Fibroblast of lung (primary cell): ENCODE data around the gene KREMEN2.

Source experiments
- EZH2 ChIP-seq: IDR thresholded peaks from 2 replicates; pipeline ENCODE4 v1.5.1; 2012; ENCODE audit warnings: low read length, control low read depth, mild to moderate bottlenecking; ENCODE audit errors: missing control alignments
- TF ChIP-seq, protein P1 (sequence below), 2 donors: IDR thresholded peaks in 1 of 2; conservative IDR thresholded peaks in 1 of 2; 1 replicate in 1 of 2; 2 replicates in 1 of 2; pipeline ENCODE4 v1.5.1; 2011 to 2012; ENCODE audit warnings: low read length in 2 of 2, control low read depth in 1 of 2, inconsistent platforms in 1 of 2, low read depth in 1 of 2, mild to moderate bottlenecking in 1 of 2

GRCh38 chr16:2982402-2982801, 18.3 kb downstream of the KREMEN2 start:
- TF ChIP-seq, protein P1, sequence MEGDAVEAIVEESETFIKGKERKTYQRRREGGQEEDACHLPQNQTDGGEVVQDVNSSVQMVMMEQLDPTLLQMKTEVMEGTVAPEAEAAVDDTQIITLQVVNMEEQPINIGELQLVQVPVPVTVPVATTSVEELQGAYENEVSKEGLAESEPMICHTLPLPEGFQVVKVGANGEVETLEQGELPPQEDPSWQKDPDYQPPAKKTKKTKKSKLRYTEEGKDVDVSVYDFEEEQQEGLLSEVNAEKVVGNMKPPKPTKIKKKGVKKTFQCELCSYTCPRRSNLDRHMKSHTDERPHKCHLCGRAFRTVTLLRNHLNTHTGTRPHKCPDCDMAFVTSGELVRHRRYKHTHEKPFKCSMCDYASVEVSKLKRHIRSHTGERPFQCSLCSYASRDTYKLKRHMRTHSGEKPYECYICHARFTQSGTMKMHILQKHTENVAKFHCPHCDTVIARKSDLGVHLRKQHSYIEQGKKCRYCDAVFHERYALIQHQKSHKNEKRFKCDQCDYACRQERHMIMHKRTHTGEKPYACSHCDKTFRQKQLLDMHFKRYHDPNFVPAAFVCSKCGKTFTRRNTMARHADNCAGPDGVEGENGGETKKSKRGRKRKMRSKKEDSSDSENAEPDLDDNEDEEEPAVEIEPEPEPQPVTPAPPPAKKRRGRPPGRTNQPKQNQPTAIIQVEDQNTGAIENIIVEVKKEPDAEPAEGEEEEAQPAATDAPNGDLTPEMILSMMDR (conservative IDR thresholded peaks at IDR 0.05 in 1 of 2, IDR thresholded peaks at IDR 0.05 in 1 of 2; ENCODE audit: low read depth in 1 of 2, low read length in 2 of 2), result no peak
- TF ChIP-seq EZH2, result no peak
